ENCODE results near the gene DUSP10. TPM values are rescaled to one million over a fixed set of nuclear protein-coding genes. Genes with fewer than 3 reads are reported as not detected.
A peak's percentile ranks its signal among the peaks of the same experiment; 100 is the strongest.

The DUSP10 gene
- polyA plus RNA-seq, 3 donors = 10.4 to 41.1 (median 12.7) TPM

DNA sequence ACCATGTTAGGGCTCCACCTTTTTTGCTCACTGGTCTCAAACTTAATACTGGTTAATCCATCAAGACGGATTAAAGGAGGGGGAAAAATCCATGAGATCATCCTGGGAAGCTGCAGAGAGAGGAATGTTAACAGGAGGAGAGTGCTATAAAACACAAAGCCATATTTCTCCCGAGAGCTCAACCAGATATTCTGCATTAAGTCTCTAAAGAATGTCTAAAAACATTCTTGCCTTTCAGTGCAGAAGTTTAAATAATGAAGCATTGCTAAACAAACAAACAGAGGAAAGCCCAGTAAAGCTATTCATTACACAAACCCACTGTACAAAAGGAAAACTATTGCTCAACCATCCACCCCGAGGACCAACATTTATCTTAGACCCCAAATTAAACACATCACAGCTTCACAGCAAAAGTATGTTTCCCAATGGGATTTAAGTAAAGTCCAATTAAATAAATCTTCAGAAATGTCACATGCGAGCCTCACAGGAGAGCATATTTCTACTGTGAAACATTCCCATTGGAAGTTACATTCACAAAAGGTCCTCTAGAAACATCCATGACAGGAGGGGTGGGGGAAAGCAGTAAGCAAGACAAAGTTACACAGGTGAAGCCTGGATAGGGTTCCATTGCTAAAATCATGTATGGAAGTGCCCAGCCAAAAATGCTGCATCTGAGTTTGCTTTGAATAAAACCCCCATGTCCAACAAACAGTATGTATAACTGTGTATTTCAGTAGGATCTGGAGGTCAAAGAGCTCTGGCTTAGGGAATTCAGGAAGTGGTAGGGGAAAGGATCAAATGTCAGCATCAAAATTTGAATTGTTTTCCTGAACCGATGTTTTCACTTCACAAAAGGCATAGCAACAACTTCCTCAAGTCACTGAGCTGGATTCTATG, 23.3 kb downstream of the DUSP10 start:
- H3K4me1 Mint-ChIP-seq = peaks cover 86% of the 10 kb centered on the region
- H3K4me1 ChIP-seq (ENCODE audit: control insufficient read depth in 1 of 2, insufficient read depth in 2 of 2, low read length in 2 of 2) = peaks cover 55 to 89% of the 10 kb centered on the region in 2 donors
- DNase-seq = no peak
- peak overlapping the region in 1 of 2 donors; percentile 54 for H3K27ac ChIP-seq (ENCODE audit: low read depth in 1 of 2, low read length in 2 of 2)
- H3K27ac Mint-ChIP-seq = peak overlapping the region in 6 of 7 donors; percentile 48 to 85 (median 79)
- H3K9me3 Mint-ChIP-seq = peaks cover 0 to 5% (median 3%) of the 10 kb centered on the region in 7 donors
- no peaks in the 10 kb centered on the region for H3K27me3 ChIP-seq (ENCODE audit: control insufficient read depth in 2 of 2, insufficient read depth in 2 of 2, low read length in 2 of 2)
- peaks cover 6% of the 10 kb centered on the region for H4K20me1 ChIP-seq (ENCODE audit: insufficient read depth, low read length)
- no peaks in the 10 kb centered on the region for H3K27me3 Mint-ChIP-seq (ENCODE audit: low read depth in 3 of 3)
- peaks cover 0 to 6% of the 10 kb centered on the region in 2 donors for H3K9me3 ChIP-seq (replicated peaks in 1 of 2; ENCODE audit: control insufficient read depth in 1 of 2, insufficient read depth in 1 of 2, low read length in 2 of 2)
- no peak overlapping the region for H3K9ac ChIP-seq (ENCODE audit: insufficient read depth, low read length, poor library complexity, severe bottlenecking)
- peaks cover 99% of the 10 kb centered on the region for H3K79me2 ChIP-seq (ENCODE audit: insufficient read depth, low read length)
- H2AFZ ChIP-seq (ENCODE audit: insufficient read depth, low read depth, low read length, poor library complexity, severe bottlenecking) = no peak overlapping the region
- no CpG with 5 or more reads among the region's 5 CpGs for WGBS (ENCODE audit: insufficient coverage)
- no peak overlapping the region for H3K4me3 ChIP-seq (replicated peaks in 1 of 3; ENCODE audit: low read depth in 2 of 3, low read length in 3 of 3)
- H3K4me3 Mint-ChIP-seq = no peak overlapping the region
- TF ChIP-seq, protein P1, sequence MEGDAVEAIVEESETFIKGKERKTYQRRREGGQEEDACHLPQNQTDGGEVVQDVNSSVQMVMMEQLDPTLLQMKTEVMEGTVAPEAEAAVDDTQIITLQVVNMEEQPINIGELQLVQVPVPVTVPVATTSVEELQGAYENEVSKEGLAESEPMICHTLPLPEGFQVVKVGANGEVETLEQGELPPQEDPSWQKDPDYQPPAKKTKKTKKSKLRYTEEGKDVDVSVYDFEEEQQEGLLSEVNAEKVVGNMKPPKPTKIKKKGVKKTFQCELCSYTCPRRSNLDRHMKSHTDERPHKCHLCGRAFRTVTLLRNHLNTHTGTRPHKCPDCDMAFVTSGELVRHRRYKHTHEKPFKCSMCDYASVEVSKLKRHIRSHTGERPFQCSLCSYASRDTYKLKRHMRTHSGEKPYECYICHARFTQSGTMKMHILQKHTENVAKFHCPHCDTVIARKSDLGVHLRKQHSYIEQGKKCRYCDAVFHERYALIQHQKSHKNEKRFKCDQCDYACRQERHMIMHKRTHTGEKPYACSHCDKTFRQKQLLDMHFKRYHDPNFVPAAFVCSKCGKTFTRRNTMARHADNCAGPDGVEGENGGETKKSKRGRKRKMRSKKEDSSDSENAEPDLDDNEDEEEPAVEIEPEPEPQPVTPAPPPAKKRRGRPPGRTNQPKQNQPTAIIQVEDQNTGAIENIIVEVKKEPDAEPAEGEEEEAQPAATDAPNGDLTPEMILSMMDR (IDR thresholded peaks at IDR 0.05) = no peak
- intact Hi-C loops (cut with micrococcal nuclease) = no loop called here
- H3K36me3 Mint-ChIP-seq = peaks cover 34 to 42% of the 10 kb centered on the region in 2 donors
- peak overlapping the region; percentile 13 for H3K4me2 ChIP-seq (replicated peaks; ENCODE audit: extremely low read depth, low read length, poor library complexity, severe bottlenecking)
- H3K36me3 ChIP-seq (replicated peaks in 1 of 2; ENCODE audit: control insufficient read depth in 1 of 2, insufficient read depth in 2 of 2, low read length in 2 of 2) = peaks cover 0 to 11% of the 10 kb centered on the region in 2 donors

DNA sequence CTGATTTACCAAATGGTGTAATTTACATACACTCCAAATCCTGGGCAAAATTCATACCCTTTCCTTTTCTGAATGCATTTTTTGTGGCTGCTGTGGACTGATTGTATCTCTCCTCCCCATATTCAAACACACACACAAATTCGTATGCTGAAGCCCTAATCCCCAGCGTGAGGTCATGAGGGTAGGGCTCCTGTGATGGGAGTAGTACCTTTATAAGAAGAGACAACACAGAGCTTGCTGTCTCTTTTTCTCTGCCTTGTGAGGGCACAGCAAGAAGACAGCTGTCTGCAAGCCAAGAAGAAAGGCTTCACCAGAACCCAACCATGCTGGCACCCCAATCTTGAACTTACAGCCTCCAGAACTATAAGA, 24.4 kb downstream of the DUSP10 start:
- H3K27me3 Mint-ChIP-seq (ENCODE audit: low read depth in 3 of 3) = no peaks in the 10 kb centered on the region
- intact Hi-C loops (cut with micrococcal nuclease) = no loop called here
- Histone ChIP-seq H3K9me3 (replicated peaks in 1 of 2; ENCODE audit: control insufficient read depth in 1 of 2, insufficient read depth in 1 of 2, low read length in 2 of 2) (no peaks in the 10 kb centered on the region), H3K9ac (ENCODE audit: insufficient read depth, low read length, poor library complexity, severe bottlenecking) (no peak overlapping the region), H3K4me3 (replicated peaks in 1 of 3; ENCODE audit: low read depth in 2 of 3, low read length in 3 of 3) (no peak overlapping the region), H3K4me2 (replicated peaks; ENCODE audit: extremely low read depth, low read length, poor library complexity, severe bottlenecking) (no peak overlapping the region), H3K36me3 (replicated peaks in 1 of 2; ENCODE audit: control insufficient read depth in 1 of 2, insufficient read depth in 2 of 2, low read length in 2 of 2) (no peaks in the 10 kb centered on the region), H4K20me1 (ENCODE audit: insufficient read depth, low read length) (peaks cover 6% of the 10 kb centered on the region), H2AFZ (ENCODE audit: insufficient read depth, low read depth, low read length, poor library complexity, severe bottlenecking) (no peak overlapping the region), H3K27me3 (ENCODE audit: control insufficient read depth in 2 of 2, insufficient read depth in 2 of 2, low read length in 2 of 2) (no peaks in the 10 kb centered on the region), H3K4me1 (ENCODE audit: control insufficient read depth in 1 of 2, insufficient read depth in 2 of 2, low read length in 2 of 2) (peaks cover 62 to 90% of the 10 kb centered on the region in 2 donors), H3K79me2 (ENCODE audit: insufficient read depth, low read length) (peaks cover 99% of the 10 kb centered on the region), H3K27ac (ENCODE audit: low read depth in 1 of 2, low read length in 2 of 2) (no peak overlapping the region)
- no peak overlapping the region for H3K27ac Mint-ChIP-seq
- TF ChIP-seq, protein P1 (IDR thresholded peaks at IDR 0.05) = no peak
- H3K4me1 Mint-ChIP-seq = peaks cover 84% of the 10 kb centered on the region
- no CpG with 5 or more reads among the region's 2 CpGs for WGBS (ENCODE audit: insufficient coverage)
- peaks cover 27 to 30% of the 10 kb centered on the region in 2 donors for H3K36me3 Mint-ChIP-seq
- H3K9me3 Mint-ChIP-seq = no peaks in the 10 kb centered on the region
- H3K4me3 Mint-ChIP-seq = no peak overlapping the region
- DNase-seq = no peak
